ENCODE measurements around the gene NMT1.

Gene NMT1

GRCh38 chr17:45029758-45030423 is 31.2 kb upstream of the NMT1 start:
- no peaks in the 10 kb centered on the region for H3K79me2 ChIP-seq (ENCODE audit: insufficient read depth, low read depth)
- H3K4me1 ChIP-seq (ENCODE audit: low read depth, poor library complexity, severe bottlenecking), result no peaks in the 10 kb centered on the region
- no peaks in the 10 kb centered on the region for H4K20me1 ChIP-seq (ENCODE audit: insufficient read depth)
- H3K9ac ChIP-seq, result no peak overlapping the region
- no peak for TF ChIP-seq CTCF (conservative IDR thresholded peaks at IDR 0.05; ENCODE audit: low read depth, low read length)
- no peak overlapping the region for H3K4me3 ChIP-seq (IDR thresholded peaks at IDR 0.05; ENCODE audit: insufficient read depth, low read depth, low read length)
- no peak overlapping the region for H3K27ac ChIP-seq
- H3K4me2 ChIP-seq, result no peak overlapping the region
- H3K27me3 ChIP-seq (ENCODE audit: insufficient read depth, low read depth), result no peaks in the 10 kb centered on the region
- no peaks in the 10 kb centered on the region for H3K36me3 ChIP-seq (ENCODE audit: insufficient read depth)
- H2AFZ ChIP-seq (ENCODE audit: low read depth), result no peak overlapping the region

GRCh38 chr17:45030733-45031132 is 30.4 kb upstream of the NMT1 start:
- Histone ChIP-seq H3K4me2 (no peak overlapping the region), H3K36me3 (ENCODE audit: insufficient read depth) (no peaks in the 10 kb centered on the region), H3K9ac (no peak overlapping the region), H3K4me1 (ENCODE audit: low read depth, poor library complexity, severe bottlenecking) (no peaks in the 10 kb centered on the region), H3K27ac (no peak overlapping the region), H3K27me3 (ENCODE audit: insufficient read depth, low read depth) (no peaks in the 10 kb centered on the region), H3K79me2 (ENCODE audit: insufficient read depth, low read depth) (no peaks in the 10 kb centered on the region), H2AFZ (ENCODE audit: low read depth) (no peak overlapping the region), H4K20me1 (ENCODE audit: insufficient read depth) (no peaks in the 10 kb centered on the region), H3K4me3 (IDR thresholded peaks at IDR 0.05; ENCODE audit: insufficient read depth, low read depth, low read length) (no peak overlapping the region)
- no peak for TF ChIP-seq CTCF (conservative IDR thresholded peaks at IDR 0.05; ENCODE audit: low read depth, low read length)

GRCh38 chr17:45031231-45032173 is 29.6 kb upstream of the NMT1 start:
- no peaks in the 10 kb centered on the region for H3K79me2 ChIP-seq (ENCODE audit: insufficient read depth, low read depth)
- no peaks in the 10 kb centered on the region for H3K36me3 ChIP-seq (ENCODE audit: insufficient read depth)
- no peak overlapping the region for H3K4me3 ChIP-seq (IDR thresholded peaks at IDR 0.05; ENCODE audit: insufficient read depth, low read depth, low read length)
- H3K27ac ChIP-seq, result no peak overlapping the region
- no peak for TF ChIP-seq CTCF (conservative IDR thresholded peaks at IDR 0.05; ENCODE audit: low read depth, low read length)
- no peak overlapping the region for H3K9ac ChIP-seq
- H4K20me1 ChIP-seq (ENCODE audit: insufficient read depth), result no peaks in the 10 kb centered on the region
- no peaks in the 10 kb centered on the region for H3K27me3 ChIP-seq (ENCODE audit: insufficient read depth, low read depth)
- H3K4me1 ChIP-seq (ENCODE audit: low read depth, poor library complexity, severe bottlenecking), result no peaks in the 10 kb centered on the region
- H3K4me2 ChIP-seq, result no peak overlapping the region
- H2AFZ ChIP-seq (ENCODE audit: low read depth), result no peak overlapping the region

- no peak overlapping the region for H2AFZ ChIP-seq (ENCODE audit: low read depth)
- H3K4me3 ChIP-seq (IDR thresholded peaks at IDR 0.05; ENCODE audit: insufficient read depth, low read depth, low read length), result no peak overlapping the region
- H3K36me3 ChIP-seq (ENCODE audit: insufficient read depth), result no peaks in the 10 kb centered on the region
- no peaks in the 10 kb centered on the region for H3K4me1 ChIP-seq (ENCODE audit: low read depth, poor library complexity, severe bottlenecking)
- H3K4me2 ChIP-seq, result no peak overlapping the region
- no peaks in the 10 kb centered on the region for H3K27me3 ChIP-seq (ENCODE audit: insufficient read depth, low read depth)
- H3K79me2 ChIP-seq (ENCODE audit: insufficient read depth, low read depth), result no peaks in the 10 kb centered on the region
- H3K27ac ChIP-seq, result no peak overlapping the region
- no peak overlapping the region for H3K9ac ChIP-seq
- no peak for TF ChIP-seq CTCF (conservative IDR thresholded peaks at IDR 0.05; ENCODE audit: low read depth, low read length)
- H4K20me1 ChIP-seq (ENCODE audit: insufficient read depth), result no peaks in the 10 kb centered on the region
These were observed 29.0 kb upstream of the NMT1 start for GRCh38 chr17:45032174-45032541.
